GM10847 (cell line): ENCODE data around the gene PPP3CA.

ENCODE experiments used
- POLR2A ChIP-seq: IDR thresholded peaks from 2 replicates; pipeline ENCODE4 v1.6.1; 2011; ENCODE audit not compliant: insufficient read length; ENCODE audit errors: extremely low read depth

The PPP3CA gene

GRCh38 chr4:101280866-101281600 lies 66.3 kb downstream of the PPP3CA start:
- TF ChIP-seq POLR2A, result no peak

- TF ChIP-seq POLR2A, result no peak
Measured at GRCh38 chr4:101279377-101279871, 67.9 kb downstream of the PPP3CA start.

- TF ChIP-seq POLR2A, result no peak
Measured at GRCh38 chr4:101277671-101278070, 69.7 kb downstream of the PPP3CA start.

GRCh38 chr4:101276661-101277060 lies 70.7 kb downstream of the PPP3CA start:
- no peak for TF ChIP-seq POLR2A

- no peak for TF ChIP-seq POLR2A
Measured at GRCh38 chr4:101274888-101275752, 72.2 kb downstream of the PPP3CA start.

GRCh38 chr4:101271516-101271915 lies 75.8 kb downstream of the PPP3CA start:
- no peak for TF ChIP-seq POLR2A

- TF ChIP-seq POLR2A, result no peak
Measured at GRCh38 chr4:101269682-101270081, 77.6 kb downstream of the PPP3CA start.

- no peak for TF ChIP-seq POLR2A
Measured at GRCh38 chr4:101265816-101266172, 81.5 kb downstream of the PPP3CA start.

GRCh38 chr4:101264993-101265815 lies 82.1 kb downstream of the PPP3CA start:
- TF ChIP-seq POLR2A, result no peak

- no peak for TF ChIP-seq POLR2A
Measured at GRCh38 chr4:101264512-101264911, 82.8 kb downstream of the PPP3CA start.

GRCh38 chr4:101262683-101263082 lies 84.6 kb downstream of the PPP3CA start:
- TF ChIP-seq POLR2A, result no peak

GRCh38 chr4:101259876-101260275 lies 87.5 kb downstream of the PPP3CA start:
- TF ChIP-seq POLR2A, result no peak

- no peak for TF ChIP-seq POLR2A
Measured at GRCh38 chr4:101258883-101259282, 88.4 kb downstream of the PPP3CA start.

GRCh38 chr4:101256222-101256621 lies 91.1 kb downstream of the PPP3CA start:
- no peak for TF ChIP-seq POLR2A

GRCh38 chr4:101254776-101255175 lies 92.5 kb downstream of the PPP3CA start:
- TF ChIP-seq POLR2A, result no peak
